MM.1S (cell line): Measurements from ENCODE around the gene COL21A1.

ENCODE experiments used
- EZH2 ChIP-seq: fragments of 300-600 bp; sonication (generic); optimal IDR thresholded peaks from 2 replicates; pipeline ENCODE3; 2017; ENCODE audit warnings: low read depth, mild to moderate bottlenecking, antibody characterized with exemption, low read length, mixed read lengths
- EZH2phosphoT487 ChIP-seq: fragments of 300-600 bp; sonication (generic); IDR thresholded peaks from 2 replicates; pipeline ENCODE4 v1.6.1; 2018; ENCODE audit warnings: antibody characterized with exemption, low read length
- TF ChIP-seq, protein P1 (sequence below): fragments of 300-600 bp; sonication (generic); IDR thresholded peaks from 2 replicates; pipeline ENCODE4 v1.5.1; 2016; ENCODE audit warnings: antibody characterized with exemption, low read length, mixed read lengths

DNA sequence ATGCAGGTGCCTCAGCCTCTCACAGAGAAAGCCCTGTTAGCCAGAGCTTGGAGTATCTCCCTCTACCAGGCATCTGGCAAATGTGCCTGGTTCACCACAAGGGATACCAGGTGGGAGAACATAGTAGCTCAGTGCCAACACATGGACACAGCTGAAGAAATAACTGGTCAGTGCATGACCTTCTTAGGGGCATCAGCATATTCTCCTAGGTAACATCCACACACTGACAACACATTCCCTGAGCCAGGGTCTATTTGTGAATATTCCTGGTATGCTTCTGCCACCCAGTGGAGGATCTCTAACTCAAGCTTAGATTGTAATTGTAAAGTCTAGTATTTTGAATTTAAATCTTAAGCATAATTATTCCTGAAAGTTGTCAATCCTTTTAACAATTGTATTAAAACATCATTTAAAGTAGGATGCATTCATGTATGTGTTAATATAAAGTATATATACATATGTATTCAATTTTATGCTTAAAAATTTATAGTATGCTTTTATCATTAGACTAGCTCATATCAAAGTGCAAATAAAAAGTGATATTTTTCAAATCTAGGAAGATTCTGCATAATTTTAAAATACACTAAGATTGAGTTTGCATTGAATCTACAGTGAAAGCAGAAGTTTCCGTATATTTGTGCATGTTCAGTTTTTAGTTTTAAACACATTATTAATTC lies 45.3 kb upstream of the COL21A1 start:
- TF ChIP-seq, protein P1, sequence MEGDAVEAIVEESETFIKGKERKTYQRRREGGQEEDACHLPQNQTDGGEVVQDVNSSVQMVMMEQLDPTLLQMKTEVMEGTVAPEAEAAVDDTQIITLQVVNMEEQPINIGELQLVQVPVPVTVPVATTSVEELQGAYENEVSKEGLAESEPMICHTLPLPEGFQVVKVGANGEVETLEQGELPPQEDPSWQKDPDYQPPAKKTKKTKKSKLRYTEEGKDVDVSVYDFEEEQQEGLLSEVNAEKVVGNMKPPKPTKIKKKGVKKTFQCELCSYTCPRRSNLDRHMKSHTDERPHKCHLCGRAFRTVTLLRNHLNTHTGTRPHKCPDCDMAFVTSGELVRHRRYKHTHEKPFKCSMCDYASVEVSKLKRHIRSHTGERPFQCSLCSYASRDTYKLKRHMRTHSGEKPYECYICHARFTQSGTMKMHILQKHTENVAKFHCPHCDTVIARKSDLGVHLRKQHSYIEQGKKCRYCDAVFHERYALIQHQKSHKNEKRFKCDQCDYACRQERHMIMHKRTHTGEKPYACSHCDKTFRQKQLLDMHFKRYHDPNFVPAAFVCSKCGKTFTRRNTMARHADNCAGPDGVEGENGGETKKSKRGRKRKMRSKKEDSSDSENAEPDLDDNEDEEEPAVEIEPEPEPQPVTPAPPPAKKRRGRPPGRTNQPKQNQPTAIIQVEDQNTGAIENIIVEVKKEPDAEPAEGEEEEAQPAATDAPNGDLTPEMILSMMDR = peak; percentile 48
- TF ChIP-seq EZH2 (no peak), EZH2phosphoT487 (no peak)
